Stimulated activated CD8-positive, alpha-beta memory T cell treated with anti-CD3 and anti-CD28 coated beads, Interleukin-2, amount 100 ng/mL, for 1 hour (primary cell): Measurements from ENCODE around the gene GET4.
"Not testable (repeated sequence)": the region's sequence is repeated elsewhere in the genome, so short reads cannot be mapped to it uniquely, and the experiment has no call there.

Experiments used
- DNase-seq, 2 donors: peaks; one replicate each; pipeline ENCODE4 v3.0.0-alpha.2; 2020; ENCODE audit warnings: low read depth in 2 of 2

GET4 gene

GRCh38 chr7:914521-915194 is 38.3 kb downstream of the GET4 start:
- no peak for DNase-seq

DNA sequence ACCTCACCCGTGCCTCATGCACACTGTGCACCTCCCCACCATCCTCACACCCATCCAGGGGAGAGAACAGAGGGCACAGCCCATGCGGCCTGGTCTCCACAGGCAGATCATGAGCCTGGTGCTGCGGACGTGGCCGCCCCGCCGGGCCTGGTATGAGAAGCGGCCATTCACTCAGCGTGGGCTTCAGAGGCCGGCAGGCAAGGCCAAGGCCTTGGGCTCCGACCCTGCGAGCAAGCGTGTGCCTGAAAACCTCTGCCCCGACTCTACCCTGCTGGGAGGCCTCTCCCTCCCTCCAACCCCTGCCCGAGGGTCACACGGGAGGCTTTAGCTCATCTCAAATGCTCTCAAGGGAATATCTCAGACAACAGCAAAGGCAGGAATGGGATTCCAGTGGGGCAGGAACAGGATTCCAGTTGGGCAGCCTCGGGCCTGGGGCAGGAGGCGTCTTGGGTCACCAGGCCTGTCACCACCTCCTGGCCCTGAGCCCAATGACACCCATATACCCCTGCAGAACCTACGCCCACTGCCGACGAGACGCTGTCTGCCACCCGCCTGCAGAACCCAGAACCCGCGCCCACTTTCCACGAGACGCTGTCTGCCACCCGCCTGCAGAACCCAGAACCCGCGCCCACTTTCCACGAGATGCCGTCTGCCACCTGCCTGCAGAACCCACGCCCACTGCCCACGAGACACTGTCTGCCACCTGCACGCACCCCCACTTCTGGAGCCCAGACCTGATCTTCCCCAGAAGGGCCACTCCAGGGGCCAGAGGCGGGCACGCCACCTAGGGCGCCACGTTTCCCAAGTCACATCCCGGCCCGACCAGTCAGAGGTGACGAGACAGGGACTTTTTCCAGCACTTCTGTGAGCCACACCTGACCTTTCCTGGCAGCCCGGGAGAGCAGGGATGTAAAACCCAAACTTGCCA is 39.2 kb downstream of the GET4 start:
- DNase-seq = no peak

GRCh38 chr7:916291-916941 is 40.1 kb downstream of the GET4 start:
- no peak for DNase-seq

- DNase-seq = no peak
Measured at GRCh38 chr7:917255-918117, 41.1 kb downstream of the GET4 start.

- no peak for DNase-seq
Measured at GRCh38 chr7:918118-918425, 41.7 kb downstream of the GET4 start.

- DNase-seq = no peak
Measured at GRCh38 chr7:918441-919113, 42.2 kb downstream of the GET4 start.

DNA sequence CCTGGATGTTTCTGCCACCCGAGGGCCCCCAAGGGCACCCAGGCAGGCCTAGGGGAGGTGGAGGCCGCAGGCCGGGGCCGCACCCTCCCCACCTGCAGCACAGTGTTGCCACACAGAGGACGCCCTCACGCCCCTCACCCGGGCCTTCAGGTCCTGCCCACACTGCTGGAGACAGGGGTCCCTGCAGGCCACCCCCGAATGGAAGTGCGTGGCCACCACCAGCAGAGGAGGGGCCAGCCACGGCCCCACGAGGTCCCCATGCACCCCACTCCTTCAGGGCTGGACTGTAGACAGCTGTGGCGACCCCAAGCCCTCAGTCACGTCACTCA is 42.7 kb downstream of the GET4 start:
- DNase-seq = no peak

GRCh38 chr7:919924-920341 is 43.6 kb downstream of the GET4 start:
- no peak for DNase-seq

DNA sequence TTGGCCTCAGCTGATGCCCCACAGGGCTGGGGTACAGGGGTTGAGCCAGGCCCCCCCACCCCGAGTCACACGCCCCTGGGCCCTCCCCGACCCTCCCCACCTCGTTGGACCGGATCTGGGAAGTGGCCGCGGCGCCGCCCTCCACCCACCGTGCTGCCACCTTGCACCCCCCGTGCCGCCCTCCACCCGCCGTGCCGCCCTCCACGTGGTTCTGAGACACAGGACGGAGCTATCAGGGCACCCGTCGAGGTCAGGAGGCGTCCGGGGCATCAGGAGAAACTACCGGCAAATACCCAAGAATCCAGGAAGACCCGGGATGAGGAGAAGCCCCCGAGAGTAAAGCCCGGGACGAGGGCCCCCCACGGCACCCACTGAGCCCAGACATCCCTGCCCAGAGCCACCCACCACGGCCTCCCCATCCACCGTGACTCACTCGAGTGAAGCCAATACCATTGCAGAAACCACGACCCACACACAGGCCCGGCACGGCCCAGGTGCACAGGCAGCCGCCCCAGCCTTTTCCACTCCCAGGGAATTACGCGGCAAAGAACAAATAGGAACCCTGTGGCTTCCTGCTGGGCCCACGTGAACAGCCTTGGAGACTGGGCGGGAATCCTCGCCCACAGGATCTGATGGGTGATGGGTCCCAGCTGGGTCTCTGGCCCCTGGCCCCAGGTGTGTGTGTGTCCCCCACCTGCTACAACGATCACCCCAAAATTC is 44.2 kb downstream of the GET4 start:
- DNase-seq = no peak

DNA sequence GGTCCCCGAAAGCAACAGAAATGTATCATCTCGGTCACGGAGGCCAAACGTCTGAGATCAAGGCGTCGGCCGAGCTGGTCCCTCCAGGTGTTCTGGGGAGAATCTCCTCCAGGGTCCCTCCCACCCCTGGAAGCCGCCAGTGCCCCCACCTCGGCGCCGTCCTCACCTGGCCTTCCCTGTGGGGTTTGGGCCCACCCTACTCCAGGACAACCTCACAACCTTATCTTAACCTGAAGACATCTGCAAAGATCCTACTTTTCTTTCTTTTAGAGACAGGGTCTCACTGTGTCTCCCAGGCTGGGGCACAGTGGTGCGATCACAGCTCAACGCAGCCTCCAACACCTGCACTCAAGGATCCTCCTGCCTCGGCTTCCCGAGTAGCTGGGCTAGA is 44.7 kb downstream of the GET4 start:
- no peak for DNase-seq

GRCh38 chr7:921581-922333 is 45.4 kb downstream of the GET4 start:
- no peak for DNase-seq

- DNase-seq = peak in 1 of 2 donors; percentile 48
Measured at GRCh38 chr7:922334-923107, 46.2 kb downstream of the GET4 start.

GRCh38 chr7:923108-924041 is 47.0 kb downstream of the GET4 start:
- DNase-seq = peak; percentile 83 to 88

DNA sequence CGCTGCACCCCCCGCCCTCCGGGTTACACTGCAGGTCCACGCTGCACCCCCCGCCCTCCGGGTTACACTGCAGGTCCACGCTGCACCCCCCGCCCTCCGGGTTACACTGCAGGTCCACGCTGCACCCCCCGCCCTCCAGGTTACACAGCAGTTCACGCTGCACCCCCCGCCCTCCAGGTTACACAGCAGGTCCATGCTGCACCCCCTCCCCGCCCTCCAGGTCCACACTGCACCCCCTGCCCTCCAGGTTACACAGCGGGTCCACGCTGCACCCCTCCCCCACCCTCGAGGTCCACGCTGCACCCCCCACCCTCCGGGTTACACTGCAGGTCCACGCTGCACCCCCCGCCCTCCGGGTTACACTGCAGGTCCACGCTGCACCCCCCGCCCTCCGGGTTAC is 47.7 kb downstream of the GET4 start:
- DNase-seq = not testable (repeated sequence)

DNA sequence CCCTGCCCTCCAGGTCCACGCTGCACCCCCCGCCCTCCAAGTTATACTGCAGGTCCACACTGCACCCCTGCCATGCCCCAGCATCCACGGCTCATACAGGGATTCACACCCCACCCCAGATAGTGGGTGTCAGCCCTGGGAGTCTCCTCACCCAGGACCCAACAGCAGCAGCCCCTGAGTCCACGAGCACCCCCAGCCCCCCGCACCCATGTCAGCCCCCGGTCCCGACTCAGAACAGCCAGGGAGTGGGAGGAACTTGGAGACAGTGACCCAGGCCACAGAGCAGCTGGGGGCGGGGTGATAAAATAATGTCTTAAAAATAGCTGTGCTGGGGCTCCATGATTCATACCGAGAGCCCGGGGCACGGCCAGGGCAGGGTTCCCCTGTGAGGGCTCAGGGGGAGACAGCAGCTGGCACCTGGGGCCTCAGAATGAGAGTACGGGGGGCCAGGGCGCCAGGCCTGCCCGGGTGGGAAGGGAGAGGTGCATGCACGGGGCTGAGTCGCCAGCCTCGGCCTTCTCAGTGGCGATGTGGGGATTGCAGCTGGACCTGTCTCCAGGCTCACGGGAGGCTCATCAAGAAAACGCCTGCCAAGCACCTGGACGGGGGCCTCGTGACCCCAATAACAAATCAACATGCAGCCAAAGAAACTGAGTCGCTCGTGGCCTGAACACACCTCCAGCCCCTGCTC is 48.3 kb downstream of the GET4 start:
- no peak for DNase-seq

- DNase-seq = peak; percentile 64 to 71
Measured at GRCh38 chr7:925601-926000, 49.2 kb downstream of the GET4 start.
